Endodermal cell (in vitro differentiated cells): ENCODE results near the gene WNT5A. TPM values are rescaled to one million over a fixed set of nuclear protein-coding genes. Genes with fewer than 3 reads are reported as not detected.

Experiments used
- DNase-seq: peaks from one replicate; pipeline ENCODE4 v3.0.0-alpha.2; 2017
- H3K27ac ChIP-seq: 2 replicates; pipeline ENCODE4 v1.5.1; 2013; ENCODE audit warnings: mild to moderate bottlenecking, low read depth, low read length, moderate library complexity
- H3K27me3 ChIP-seq: 2 replicates; pipeline ENCODE4 v1.6.1; 2013; ENCODE audit warnings: mild to moderate bottlenecking, low read length, moderate library complexity; ENCODE audit not compliant: insufficient read depth, control insufficient read depth, poor library complexity, severe bottlenecking
- H3K36me3 ChIP-seq: 2 replicates; pipeline ENCODE4 v1.7.0; 2013; ENCODE audit warnings: mild to moderate bottlenecking, low read length, moderate library complexity; ENCODE audit not compliant: control insufficient read depth, insufficient read depth
- H3K4me1 ChIP-seq: one replicate; pipeline ENCODE4 v1.7.0; 2013; ENCODE audit warnings: low read length; ENCODE audit not compliant: control insufficient read depth, insufficient read depth
- H3K4me3 ChIP-seq: 2 replicates; pipeline ENCODE4 v1.5.1; 2013; ENCODE audit warnings: mild to moderate bottlenecking, low read length, moderate library complexity
- H3K9ac ChIP-seq: 2 replicates; pipeline ENCODE4 v1.6.1; 2013; ENCODE audit warnings: mild to moderate bottlenecking, low read length, moderate library complexity; ENCODE audit not compliant: poor library complexity, severe bottlenecking; ENCODE audit errors: extremely low read depth
- H3K9me3 ChIP-seq: 2 replicates; pipeline ENCODE4 v1.6.1; 2013; ENCODE audit warnings: mild to moderate bottlenecking, low read length, moderate library complexity; ENCODE audit not compliant: control insufficient read depth
- H3K27ac Mint-ChIP-seq: 2 replicates; pipeline ENCODE4 v1.8.0; 2020; ENCODE audit warnings: mixed read lengths
- H3K27me3 Mint-ChIP-seq: 2 replicates; pipeline ENCODE4 v1.8.0; 2021; ENCODE audit warnings: mild to moderate bottlenecking, mixed read lengths; ENCODE audit not compliant: insufficient read depth
- H3K36me3 Mint-ChIP-seq: 2 replicates; pipeline ENCODE4 v1.8.0; 2020; ENCODE audit warnings: low read depth, mixed read lengths
- H3K4me1 Mint-ChIP-seq: 2 replicates; pipeline ENCODE4 v1.8.0; 2020; ENCODE audit warnings: mixed read lengths
- H3K4me3 Mint-ChIP-seq: 2 replicates; pipeline ENCODE4 v1.8.0; 2020; ENCODE audit warnings: mild to moderate bottlenecking, moderate library complexity, mixed read lengths
- H3K9me3 Mint-ChIP-seq: 2 replicates; pipeline ENCODE4 v1.8.0; 2020; ENCODE audit warnings: mild to moderate bottlenecking, mixed read lengths
- CTCF ChIP-seq: fragments of 200-600 bp; sonication (generic); conservative IDR thresholded peaks from 2 replicates; pipeline ENCODE4 v1.5.0; 2021; ENCODE audit warnings: antibody characterized with exemption, mild to moderate bottlenecking
- WGBS, 2 experiments: methylation state at CpG; one replicate each; pipeline versions ENCODE4 v1.1.5 to v1.1.7; 2013; ENCODE audit warnings: missing lambda C conversion rate in 2 of 2, mixed read lengths in 1 of 2; ENCODE audit not compliant: insufficient coverage in 1 of 2, insufficient read length in 1 of 2; 5-methylcytosine and 5-hydroxymethylcytosine counted together
- total RNA-seq, 2 donors: library from RNA; stranded (reverse); fragmentation: NEBNext Ultra II Directional in 1 of 2; extraction: Animal tissue kit (Norgen Biotek cat#: 25700) in 1 of 2; gene quantifications; 2 replicates in 1 of 2; 3 replicates in 1 of 2; pipeline ENCODE4 v1.2.1, GENCODE V29; 2021

The WNT5A gene
- total RNA-seq, 2 donors from 2014 or later: 0.92 to 1.4 TPM

GRCh38 chr3:55525436-55525835, 38.3 kb upstream of the WNT5A start:
- H3K36me3 Mint-ChIP-seq: no peaks in the 10 kb centered on the region
- Histone ChIP-seq H3K4me3 (no peak overlapping the region), H3K36me3 (no peaks in the 10 kb centered on the region), H3K4me1 (peaks cover 11% of the 10 kb centered on the region), H3K9me3 (no peaks in the 10 kb centered on the region), H3K27ac (no peak overlapping the region), H3K9ac (no peak overlapping the region), H3K27me3 (peaks cover 12% of the 10 kb centered on the region)
- peaks cover 25% of the 10 kb centered on the region for H3K4me1 Mint-ChIP-seq
- H3K9me3 Mint-ChIP-seq: no peaks in the 10 kb centered on the region
- H3K4me3 Mint-ChIP-seq: no peak overlapping the region
- H3K27ac Mint-ChIP-seq: no peak overlapping the region
- whole genome bisulfite sequencing, 2 experiments: 80 to 86% methylated on average over 3 of the region's 3 CpGs
- peaks cover 21% of the 10 kb centered on the region for H3K27me3 Mint-ChIP-seq
- DNase-seq: no peak
- TF ChIP-seq CTCF: no peak

GRCh38 chr3:55524565-55525244, 37.6 kb upstream of the WNT5A start:
- Mint-ChIP-seq H3K4me1 (peaks cover 26% of the 10 kb centered on the region), H3K27me3 (peaks cover 22% of the 10 kb centered on the region), H3K36me3 (no peaks in the 10 kb centered on the region), H3K4me3 (no peak overlapping the region), H3K9me3 (no peaks in the 10 kb centered on the region), H3K27ac (no peak overlapping the region)
- peaks cover 11% of the 10 kb centered on the region for H3K4me1 ChIP-seq
- H3K9ac ChIP-seq: no peak overlapping the region
- H3K36me3 ChIP-seq: no peaks in the 10 kb centered on the region
- no peak overlapping the region for H3K27ac ChIP-seq
- TF ChIP-seq CTCF: no peak
- 96% methylated on average over 4 of the region's 4 CpGs; no CpG with 5 or more reads in 1 of the 2 experiments for WGBS, 2 experiments
- no peaks in the 10 kb centered on the region for H3K9me3 ChIP-seq
- no peak overlapping the region for H3K4me3 ChIP-seq
- peaks cover 12% of the 10 kb centered on the region for H3K27me3 ChIP-seq
- DNase-seq: no peak

DNA sequence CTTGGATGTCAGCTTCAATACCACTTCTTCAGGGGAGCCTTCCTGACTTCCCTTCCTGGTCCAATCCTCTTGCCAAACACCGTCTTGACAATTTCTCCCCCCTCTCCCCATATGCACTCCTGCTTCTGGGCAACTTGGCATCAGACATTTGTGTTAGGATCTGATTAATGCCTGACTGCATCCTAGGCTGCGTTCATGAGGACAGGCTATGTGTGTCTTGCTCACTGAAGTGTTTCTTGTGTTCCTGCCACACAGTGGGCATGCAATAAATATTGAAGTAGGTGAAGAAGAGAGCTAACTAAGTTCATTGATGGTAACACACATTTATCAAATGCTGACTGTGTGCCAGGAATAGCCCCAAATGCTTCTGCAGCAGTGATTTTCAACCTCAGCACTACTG, 36.4 kb upstream of the WNT5A start:
- Histone ChIP-seq H3K9ac (no peak overlapping the region), H3K27ac (no peak overlapping the region), H3K36me3 (no peaks in the 10 kb centered on the region), H3K4me3 (no peak overlapping the region), H3K9me3 (no peaks in the 10 kb centered on the region), H3K4me1 (peaks cover 11% of the 10 kb centered on the region), H3K27me3 (peaks cover 12% of the 10 kb centered on the region)
- Mint-ChIP-seq H3K4me3 (no peak overlapping the region), H3K27me3 (peaks cover 23% of the 10 kb centered on the region), H3K9me3 (no peaks in the 10 kb centered on the region), H3K36me3 (no peaks in the 10 kb centered on the region), H3K4me1 (peaks cover 26% of the 10 kb centered on the region), H3K27ac (no peak overlapping the region)
- no peak for DNase-seq
- no peak for TF ChIP-seq CTCF
- 92 to 97% methylated on average over 1 to 2 of the region's 2 CpGs for WGBS, 2 experiments
